Suprapubic skin (tissue), 3 donors: Measurements from ENCODE around the gene SYT2.

Source experiments
- POLR2A ChIP-seq, 2 donors: fragments of 450-650 bp; IDR thresholded peaks; one replicate each; pipeline ENCODE4 v1.6.1; 2017; ENCODE audit warnings: antibody characterized with exemption in 2 of 2, mild to moderate bottlenecking in 2 of 2, moderate library complexity in 2 of 2
- TF ChIP-seq, protein P1 (sequence below), 2 donors: fragments of 200-600 bp in 1 of 2; fragments of 450-650 bp in 1 of 2; sonication (generic) in 1 of 2; IDR thresholded peaks; one replicate each; pipeline ENCODE4 v1.5.1; 2016 to 2019; ENCODE audit warnings: antibody characterized with exemption in 2 of 2, mild to moderate bottlenecking in 1 of 2, moderate library complexity in 1 of 2

DNA sequence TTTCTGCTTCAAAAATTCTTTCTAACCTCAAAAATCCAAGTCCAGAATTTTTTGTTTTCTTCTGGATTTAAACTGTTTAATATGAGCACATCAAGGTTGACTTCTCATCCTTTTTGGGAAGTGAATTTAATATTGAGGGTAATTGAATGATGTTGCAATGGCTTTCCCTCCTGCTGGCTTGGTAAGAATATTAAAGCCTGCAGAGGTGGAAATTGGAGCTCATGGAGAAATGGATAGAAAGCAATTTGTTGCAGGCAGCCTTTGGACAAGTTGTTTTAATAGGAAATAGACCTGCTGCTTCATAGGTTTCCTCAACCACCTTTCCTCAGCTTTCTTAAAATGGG lies 124.7 kb downstream of the SYT2 start:
- no peak for TF ChIP-seq POLR2A (IDR thresholded peaks at IDR 0.05)
- TF ChIP-seq, protein P1, sequence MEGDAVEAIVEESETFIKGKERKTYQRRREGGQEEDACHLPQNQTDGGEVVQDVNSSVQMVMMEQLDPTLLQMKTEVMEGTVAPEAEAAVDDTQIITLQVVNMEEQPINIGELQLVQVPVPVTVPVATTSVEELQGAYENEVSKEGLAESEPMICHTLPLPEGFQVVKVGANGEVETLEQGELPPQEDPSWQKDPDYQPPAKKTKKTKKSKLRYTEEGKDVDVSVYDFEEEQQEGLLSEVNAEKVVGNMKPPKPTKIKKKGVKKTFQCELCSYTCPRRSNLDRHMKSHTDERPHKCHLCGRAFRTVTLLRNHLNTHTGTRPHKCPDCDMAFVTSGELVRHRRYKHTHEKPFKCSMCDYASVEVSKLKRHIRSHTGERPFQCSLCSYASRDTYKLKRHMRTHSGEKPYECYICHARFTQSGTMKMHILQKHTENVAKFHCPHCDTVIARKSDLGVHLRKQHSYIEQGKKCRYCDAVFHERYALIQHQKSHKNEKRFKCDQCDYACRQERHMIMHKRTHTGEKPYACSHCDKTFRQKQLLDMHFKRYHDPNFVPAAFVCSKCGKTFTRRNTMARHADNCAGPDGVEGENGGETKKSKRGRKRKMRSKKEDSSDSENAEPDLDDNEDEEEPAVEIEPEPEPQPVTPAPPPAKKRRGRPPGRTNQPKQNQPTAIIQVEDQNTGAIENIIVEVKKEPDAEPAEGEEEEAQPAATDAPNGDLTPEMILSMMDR (IDR thresholded peaks at IDR 0.05) = no peak
